Mucosa of descending colon (tissue), 3 donors: ENCODE measurements around the gene PSAT1. TPM values are rescaled to one million over a fixed set of nuclear protein-coding genes. Genes with fewer than 3 reads are reported as not detected.

Experiments
- ATAC-seq: fragments of 200-7000 bp; cut with Tn5 transposase; one replicate; pipeline ENCODE4 v1.9.1; 2020; ENCODE audit warnings: mild to moderate bottlenecking, moderate library complexity
- DNase-seq, 3 donors: peaks; one replicate each; pipeline ENCODE4 v3.0.0-alpha.2; 2020
- H3K36me3 ChIP-seq: fragments of 200-600 bp; one replicate; pipeline ENCODE4 v1.8.0; 2021; ENCODE audit warnings: low read depth, mild to moderate bottlenecking
- H3K4me1 ChIP-seq: fragments of 200-600 bp; one replicate; pipeline ENCODE4 v1.8.0; 2021; ENCODE audit warnings: low read depth, mild to moderate bottlenecking
- H3K4me3 ChIP-seq: fragments of 200-600 bp; one replicate; pipeline ENCODE4 v1.8.0; 2021; ENCODE audit warnings: mild to moderate bottlenecking
- H3K9me3 ChIP-seq: fragments of 200-600 bp; one replicate; pipeline ENCODE4 v1.8.0; 2021; ENCODE audit warnings: mild to moderate bottlenecking
- CTCF ChIP-seq: fragments of 200-600 bp; IDR thresholded peaks from one replicate; pipeline ENCODE4 v1.8.0; 2022; ENCODE audit warnings: antibody characterized with exemption, mild to moderate bottlenecking
- intact Hi-C, 2 donors: fragments of 100-400 bp; cut with DNase I in 1 of 2; cut with micrococcal nuclease in 1 of 2; formaldehyde crosslinking; loops; one replicate each; pipeline versions ENCODE4 v1.11.0 to v1.11.1; 2022; cut with DNase I, micrococcal nuclease
- total RNA-seq, 3 donors: library from RNA; stranded (reverse); fragmentation: NEBNext Ultra II Directional in 2 of 3; extraction: Animal tissue kit (Norgen Biotek cat#: 25700) in 2 of 3; gene quantifications; one replicate each; pipeline versions ENCODE4 v1.2.1 to v1.2.4, GENCODE V29; 2021 to 2023
- donor health status: DM: no; HTN: no; CAD: no; lungs with moderate emphysema.
- donor health status: DM: no; HTN: no; CAD: no.
- donor health status: DM: no; HTN: yes; CAD: no.

Gene PSAT1
- total RNA-seq, 3 donors from 2014 or later: 1.2 to 7.2 (median 3.4) TPM

GRCh38 chr9:78304357-78304756 lies 7.4 kb downstream of the PSAT1 start:
- no peaks in the 10 kb centered on the region for H3K36me3 ChIP-seq
- TF ChIP-seq CTCF: no peak
- DNase-seq: no peak
- no peak overlapping the region for H3K4me3 ChIP-seq
- intact Hi-C loops: no loop called here
- no peak for ATAC-seq
- H3K4me1 ChIP-seq: no peaks in the 10 kb centered on the region
- no peaks in the 10 kb centered on the region for H3K9me3 ChIP-seq

GRCh38 chr9:78306222-78307076 lies 9.5 kb downstream of the PSAT1 start:
- DNase-seq (no peak), ATAC-seq (no peak)
- Histone ChIP-seq H3K36me3 (no peaks in the 10 kb centered on the region), H3K4me3 (no peak overlapping the region), H3K4me1 (no peaks in the 10 kb centered on the region), H3K9me3 (no peaks in the 10 kb centered on the region)
- intact Hi-C loops: no loop called here
- no peak for TF ChIP-seq CTCF

GRCh38 chr9:78307360-78307759 lies 10.4 kb downstream of the PSAT1 start:
- no peaks in the 10 kb centered on the region for H3K36me3 ChIP-seq
- no peaks in the 10 kb centered on the region for H3K9me3 ChIP-seq
- DNase-seq: no peak
- no peak for ATAC-seq
- TF ChIP-seq CTCF: no peak
- intact Hi-C loops: no loop called here
- H3K4me3 ChIP-seq: no peak overlapping the region
- no peaks in the 10 kb centered on the region for H3K4me1 ChIP-seq

- DNase-seq: no peak
- no peaks in the 10 kb centered on the region for H3K9me3 ChIP-seq
- no peaks in the 10 kb centered on the region for H3K4me1 ChIP-seq
- H3K36me3 ChIP-seq: no peaks in the 10 kb centered on the region
- no peak for TF ChIP-seq CTCF
- no peak overlapping the region for H3K4me3 ChIP-seq
- intact Hi-C loops: no loop called here
- no peak for ATAC-seq
Observed at GRCh38 chr9:78309066-78309465, 12.1 kb downstream of the PSAT1 start.

- Histone ChIP-seq H3K36me3 (no peaks in the 10 kb centered on the region), H3K4me1 (no peaks in the 10 kb centered on the region), H3K9me3 (no peaks in the 10 kb centered on the region), H3K4me3 (no peak overlapping the region)
- intact Hi-C loops: no loop called here
- no peak for ATAC-seq
- no peak for TF ChIP-seq CTCF
- no peak for DNase-seq
Observed at GRCh38 chr9:78311075-78311474, 14.2 kb downstream of the PSAT1 start.
